GM19351 (cell line): ENCODE measurements around the gene CDC14A.

ENCODE experiments used
- ATAC-seq: cut with Tn5 transposase; IDR thresholded peaks from one replicate; pipeline ENCODE4 v1.9.1; 2021; ENCODE audit warnings: mild to moderate bottlenecking, moderate library complexity; ENCODE audit not compliant: unreplicated experiment

The CDC14A gene

GRCh38 chr1:100565937-100566699, 213.8 kb downstream of the CDC14A start:
- ATAC-seq: no peak

- no peak for ATAC-seq
Measured at GRCh38 chr1:100567062-100567461, 214.8 kb downstream of the CDC14A start.
